HG02938 (cell line): ENCODE results near the gene FLT3.
A peak's percentile ranks its signal among the peaks of the same experiment; 100 is the strongest.
"Not testable (repeated sequence)": the region's sequence is repeated elsewhere in the genome, so short reads cannot be mapped to it uniquely, and the experiment has no call there.

ENCODE experiments used
- ATAC-seq: cut with Tn5 transposase; IDR thresholded peaks from one replicate; pipeline ENCODE4 v1.9.1; 2021; ENCODE audit warnings: mild to moderate bottlenecking, moderate library complexity; ENCODE audit not compliant: unreplicated experiment

The FLT3 gene

DNA sequence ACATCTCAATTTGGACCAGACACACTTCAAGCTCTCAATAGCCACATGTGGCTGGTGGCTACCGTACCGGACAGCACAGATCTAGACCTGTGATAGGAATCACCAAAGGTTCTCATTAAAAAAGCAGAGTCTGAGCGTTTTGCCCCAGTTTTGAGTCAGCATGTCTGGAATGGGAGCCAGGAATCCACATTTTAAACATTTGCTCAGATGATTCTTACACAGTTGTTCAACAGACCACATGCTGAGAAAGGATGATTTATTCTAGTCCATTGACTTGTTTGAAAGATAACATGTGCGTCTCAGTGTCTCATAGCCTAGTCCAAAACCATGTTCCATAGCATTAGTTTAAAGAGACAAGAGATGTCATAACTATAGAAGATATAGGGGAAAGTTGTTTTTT, 53.4 kb downstream of the FLT3 start:
- no peak for ATAC-seq

DNA sequence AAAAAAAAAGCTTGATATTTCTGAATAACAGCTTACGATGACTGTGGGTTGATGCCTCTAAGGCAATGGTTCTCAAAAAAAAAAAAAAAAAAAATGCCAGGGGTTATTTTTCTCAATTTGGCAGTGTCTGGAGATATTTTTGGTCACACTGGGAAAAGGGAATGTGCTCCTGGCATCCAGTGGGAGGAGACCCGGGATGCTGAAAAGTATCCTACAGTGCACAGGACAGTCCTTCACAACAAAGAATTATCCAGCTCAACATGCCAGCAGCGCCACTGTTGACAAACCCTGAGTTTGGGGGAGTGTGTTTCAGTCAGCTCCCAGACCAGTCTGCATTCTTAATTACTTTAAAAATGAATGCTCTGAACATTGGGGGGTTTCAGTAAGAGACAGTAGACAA, 54.5 kb downstream of the FLT3 start:
- no peak for ATAC-seq

- ATAC-seq, result no peak
Observed at GRCh38 chr13:28044608-28045007, 55.8 kb downstream of the FLT3 start.

DNA sequence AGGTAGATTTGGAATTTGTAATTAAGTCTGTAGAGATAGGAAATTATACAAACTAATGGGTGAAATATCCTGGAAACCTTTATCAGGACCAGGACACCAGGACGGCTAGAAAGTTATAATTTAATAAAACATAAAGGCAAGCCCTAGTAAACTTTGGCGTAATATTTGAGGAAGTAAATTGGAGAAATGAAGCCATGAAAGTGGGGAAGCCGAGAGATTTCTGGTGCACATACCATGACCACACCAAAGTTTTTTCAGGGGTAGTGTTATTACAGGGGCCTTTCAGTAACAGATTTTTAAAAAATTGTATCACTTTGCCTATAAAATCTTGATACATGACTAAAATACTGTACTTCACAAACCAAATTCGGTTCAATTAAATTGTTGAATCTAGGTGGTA, 57.2 kb downstream of the FLT3 start:
- ATAC-seq, result no peak

GRCh38 chr13:28041501-28041900, 58.9 kb downstream of the FLT3 start:
- no peak for ATAC-seq

- no peak for ATAC-seq
Observed at GRCh38 chr13:28041031-28041461, 59.3 kb downstream of the FLT3 start.

- ATAC-seq, result no peak
Observed at GRCh38 chr13:28037399-28037798, 63.0 kb downstream of the FLT3 start.

DNA sequence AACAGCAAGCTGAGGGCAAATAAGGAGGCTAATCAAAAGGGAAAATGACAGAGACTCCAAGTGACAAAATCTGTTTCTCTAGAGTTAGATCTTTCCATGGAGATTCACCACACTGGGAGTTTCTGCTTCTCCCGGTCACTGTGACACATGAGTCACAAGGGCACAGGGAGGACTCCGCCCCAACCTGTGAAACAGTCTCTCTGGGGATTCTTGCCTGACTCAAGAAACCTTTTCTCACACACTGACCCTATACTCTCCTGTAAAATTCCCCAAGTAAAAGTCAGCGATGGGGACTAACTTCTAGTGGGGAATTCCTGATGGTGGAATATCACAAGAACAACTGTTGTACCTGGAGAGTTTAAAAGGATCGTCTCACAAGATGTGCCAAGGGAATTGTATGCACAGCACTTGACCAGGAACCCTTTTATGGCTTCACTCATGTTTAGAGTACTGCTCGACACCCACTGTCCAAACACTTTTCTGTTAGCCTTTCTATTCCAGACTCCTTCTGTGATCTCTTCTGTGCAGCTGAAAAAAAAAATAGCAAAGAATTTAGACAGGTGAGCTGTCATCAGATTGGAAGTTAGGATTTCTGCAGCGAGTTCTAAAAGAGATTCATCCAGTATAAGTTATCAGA, 65.1 kb downstream of the FLT3 start:
- ATAC-seq, result no peak

- no peak for ATAC-seq
Observed at GRCh38 chr13:28033894-28034655, 66.3 kb downstream of the FLT3 start.

- ATAC-seq, result not testable (repeated sequence)
Observed at GRCh38 chr13:28032438-28032837, 67.9 kb downstream of the FLT3 start.

GRCh38 chr13:28031896-28032288, 68.5 kb downstream of the FLT3 start:
- ATAC-seq, result no peak

DNA sequence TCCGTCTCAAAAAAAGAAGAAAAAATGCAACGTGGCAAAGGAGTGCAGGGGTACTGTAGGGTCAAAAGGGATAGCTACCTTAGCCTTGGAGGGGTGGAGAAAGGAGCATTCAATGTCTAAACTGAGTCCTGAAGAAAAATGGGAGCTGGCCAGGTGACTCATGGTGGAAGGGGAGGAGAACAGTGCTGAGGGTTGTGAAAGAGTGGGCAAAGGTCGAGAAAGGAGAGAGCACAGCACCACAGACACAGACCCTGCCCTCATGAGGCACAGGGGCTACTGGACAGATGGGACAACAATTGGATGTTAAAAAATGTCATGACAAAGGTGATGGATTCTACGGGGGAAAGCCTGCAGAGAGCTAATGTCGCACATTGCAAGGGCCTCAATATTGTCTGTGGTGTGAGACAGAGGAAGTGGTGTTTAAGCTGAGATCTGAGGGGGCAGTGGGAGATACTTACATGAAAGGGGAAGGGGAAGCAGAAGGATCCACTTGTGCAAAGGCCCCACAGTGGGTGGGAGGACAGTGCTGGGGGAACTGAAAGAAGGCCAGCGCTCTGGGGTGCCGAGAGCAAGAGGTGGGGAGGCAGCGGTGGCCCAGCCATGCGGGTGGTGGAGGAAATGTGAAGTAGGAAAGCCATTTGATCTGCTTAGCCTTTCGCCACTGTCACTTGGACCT, 69.0 kb downstream of the FLT3 start:
- no peak for ATAC-seq

- no peak for ATAC-seq
Observed at GRCh38 chr13:28027607-28028364, 72.6 kb downstream of the FLT3 start.

DNA sequence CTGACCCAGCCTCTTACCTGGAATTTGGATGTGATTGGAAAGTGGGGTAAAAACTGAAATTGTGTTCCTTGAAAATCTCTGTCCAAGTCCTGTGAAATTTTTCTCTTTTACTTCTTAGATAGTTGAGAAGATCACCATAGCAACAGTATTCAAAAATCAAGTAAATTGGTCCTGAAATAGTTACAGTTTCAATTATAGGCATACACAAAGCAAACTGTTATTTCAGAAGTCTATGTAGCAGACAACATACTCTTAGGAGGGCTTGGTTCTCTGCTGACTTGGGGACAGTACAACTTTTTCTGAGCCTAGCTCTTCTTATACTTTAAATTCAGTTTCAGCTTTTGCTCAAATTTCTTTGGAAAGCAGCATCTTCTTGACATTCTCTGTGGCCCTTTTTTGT, 73.3 kb downstream of the FLT3 start:
- no peak for ATAC-seq

GRCh38 chr13:28026508-28026907, 73.9 kb downstream of the FLT3 start:
- ATAC-seq, result no peak

DNA sequence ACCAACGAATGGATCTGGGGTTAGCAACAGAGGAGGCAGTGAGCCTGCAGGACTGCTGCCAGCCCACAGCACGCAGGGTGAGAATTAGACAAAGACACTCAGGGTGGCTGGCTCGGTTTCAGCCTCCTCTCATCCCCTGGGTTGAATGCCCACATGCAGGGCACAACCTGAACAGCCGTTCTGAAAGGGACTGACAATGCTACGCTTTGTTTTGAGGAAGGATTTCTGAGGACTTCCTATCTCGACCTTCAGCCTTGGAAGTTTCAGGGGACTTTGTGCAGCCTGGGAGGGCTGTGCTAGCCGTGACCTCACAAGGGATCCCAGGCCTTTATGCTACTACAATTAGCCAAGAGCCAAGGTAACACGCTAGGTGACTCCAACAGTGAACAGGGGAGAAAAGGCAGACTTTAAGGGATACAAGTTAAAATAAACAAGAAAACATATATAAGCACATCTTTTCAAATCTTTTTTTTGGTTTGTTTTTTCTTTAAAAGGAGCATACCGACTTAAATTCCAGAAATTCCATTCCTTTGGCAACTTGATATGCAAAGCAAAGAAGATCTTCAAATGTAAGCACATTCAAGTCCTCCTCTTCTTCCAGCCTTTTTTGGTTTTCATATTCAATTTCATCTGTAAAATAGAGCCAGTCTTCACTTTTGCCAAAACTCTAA, 77.4 kb downstream of the FLT3 start:
- ATAC-seq, result no peak

DNA sequence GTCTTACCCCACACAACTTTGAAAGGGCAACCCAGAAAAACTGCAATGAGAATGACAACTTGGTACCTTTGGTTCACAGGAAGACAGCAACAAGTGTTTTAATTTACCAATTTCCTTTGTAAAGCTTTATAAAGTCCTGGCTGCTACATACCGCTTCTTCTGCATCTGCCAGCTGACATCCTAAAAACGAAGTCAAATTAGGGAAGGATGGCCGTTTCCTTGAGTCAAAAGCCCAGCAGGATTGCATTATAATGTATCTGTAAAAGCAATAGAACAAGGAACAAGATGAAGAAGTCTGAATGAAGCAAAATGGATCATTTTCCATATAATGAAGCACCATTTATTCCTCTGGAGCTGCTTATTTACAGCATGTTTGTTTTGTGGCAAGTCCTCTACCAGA, 86.1 kb downstream of the FLT3 start:
- no peak for ATAC-seq

DNA sequence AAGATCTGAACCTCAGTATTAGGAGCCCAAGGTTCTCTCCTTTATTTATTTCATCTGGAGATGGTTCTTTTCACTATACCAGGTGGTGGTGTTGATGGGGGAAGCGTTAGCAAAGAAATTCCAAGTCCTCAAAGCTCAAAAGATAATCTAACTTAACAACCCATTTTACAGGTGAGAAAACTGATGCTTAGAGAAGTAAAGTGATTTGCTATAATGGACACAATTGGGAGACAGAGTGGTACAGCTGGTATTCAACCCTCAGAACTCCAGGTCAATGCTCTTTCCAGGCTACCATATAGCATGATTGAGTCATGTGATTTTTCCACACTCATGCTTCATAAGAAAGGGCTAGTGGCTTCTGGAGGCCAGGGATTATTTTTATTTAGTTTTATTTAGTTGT, 86.9 kb downstream of the FLT3 start:
- ATAC-seq, result no peak

GRCh38 chr13:28012896-28013295, 87.5 kb downstream of the FLT3 start:
- peak; percentile 94 for ATAC-seq

DNA sequence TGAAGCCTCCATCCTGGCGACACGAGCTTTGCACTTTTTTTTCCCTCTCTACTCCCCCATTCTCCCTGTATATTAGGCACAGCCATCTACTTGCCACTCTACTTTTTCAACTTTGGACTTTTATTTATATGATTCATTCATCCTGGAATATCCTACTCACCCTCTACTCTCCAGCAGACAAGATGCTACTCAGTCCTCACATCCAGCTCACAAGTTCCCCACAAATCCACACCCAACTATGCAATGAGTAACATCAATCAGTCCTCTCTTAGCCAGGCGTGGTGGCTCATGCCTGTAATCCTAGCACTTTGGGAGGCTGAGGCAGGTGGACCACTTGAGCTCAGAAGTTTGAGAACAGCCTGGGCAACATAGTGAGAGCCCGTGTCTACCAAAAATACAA, 88.0 kb downstream of the FLT3 start:
- no peak for ATAC-seq

- no peak for ATAC-seq
Observed at GRCh38 chr13:28010046-28010445, 90.3 kb downstream of the FLT3 start.
